Neural progenitor cell (in vitro differentiated cells): ENCODE measurements around the gene NFASC. TPM values are rescaled to one million over a fixed set of nuclear protein-coding genes. Genes with fewer than 3 reads are reported as not detected.

ENCODE experiments used
- DNase-seq: peaks from one replicate; pipeline ENCODE4 v3.0.0-alpha.2; 2016; ENCODE audit warnings: low spot score
- H2AFZ ChIP-seq: fragments of 200-600 bp; sonication (generic); replicated peaks from 2 replicates; pipeline ENCODE4 v1.6.1; 2016; ENCODE audit warnings: antibody characterized with exemption
- H3F3A ChIP-seq: fragments of 200-600 bp; sonication (generic); 2 replicates; pipeline ENCODE4 v1.6.1; 2016; ENCODE audit warnings: antibody characterized with exemption, low read depth
- H3K27ac ChIP-seq: fragments of 200-600 bp; sonication (generic); 2 replicates; pipeline ENCODE4 v1.5.1; 2016; ENCODE audit warnings: mild to moderate bottlenecking
- H3K27me3 ChIP-seq: fragments of 200-600 bp; sonication (generic); 2 replicates; pipeline ENCODE4 v1.6.1; 2016; ENCODE audit warnings: mild to moderate bottlenecking, moderate library complexity
- H3K36me3 ChIP-seq: fragments of 200-600 bp; sonication (generic); 2 replicates; pipeline ENCODE4 v1.5.1; 2016
- H3K4me1 ChIP-seq: fragments of 200-600 bp; sonication (generic); 2 replicates; pipeline ENCODE4 v1.6.1; 2016; ENCODE audit warnings: mixed run types
- H3K4me2 ChIP-seq: fragments of 200-600 bp; sonication (generic); 2 replicates; pipeline ENCODE4 v1.6.1; 2016
- H3K4me3 ChIP-seq: fragments of 200-600 bp; sonication (generic); 2 replicates; pipeline ENCODE4 v1.5.1; 2016
- H3K79me2 ChIP-seq: fragments of 200-600 bp; sonication (generic); 2 replicates; pipeline ENCODE4 v1.6.1; 2016; ENCODE audit warnings: low read depth
- H3K9ac ChIP-seq: fragments of 200-600 bp; sonication (generic); 2 replicates; pipeline ENCODE4 v1.6.1; 2016
- H3K9me3 ChIP-seq: fragments of 200-600 bp; sonication (generic); 2 replicates; pipeline ENCODE4 v1.5.1; 2016; ENCODE audit warnings: low read depth
- H4K20me1 ChIP-seq: fragments of 200-600 bp; sonication (generic); 2 replicates; pipeline ENCODE4 v1.6.1; 2016; ENCODE audit warnings: low read depth
- H3K27ac Mint-ChIP-seq: 3 replicates; pipeline ENCODE4 v1.8.0; 2021; ENCODE audit warnings: mixed read lengths
- H3K27me3 Mint-ChIP-seq: 2 replicates; pipeline ENCODE4 v1.8.0; 2022; ENCODE audit warnings: low read depth, mild to moderate bottlenecking, inconsistent platforms, moderate library complexity, mixed read lengths; ENCODE audit not compliant: insufficient read depth
- H3K36me3 Mint-ChIP-seq: 3 replicates; pipeline ENCODE4 v1.8.0; 2021; ENCODE audit warnings: mixed read lengths
- H3K4me1 Mint-ChIP-seq: 3 replicates; pipeline ENCODE4 v1.8.0; 2021; ENCODE audit warnings: mixed read lengths
- H3K4me3 Mint-ChIP-seq: 3 replicates; pipeline ENCODE4 v1.8.0; 2021; ENCODE audit warnings: mild to moderate bottlenecking, moderate library complexity, mixed read lengths
- H3K9me3 Mint-ChIP-seq: 3 replicates; pipeline ENCODE4 v1.8.0; 2020; ENCODE audit warnings: mixed read lengths
- EZH2 ChIP-seq: fragments of 200-600 bp; sonication (generic); IDR thresholded peaks from 2 replicates; pipeline ENCODE4 v1.6.1; 2017; ENCODE audit warnings: antibody characterized with exemption, mild to moderate bottlenecking, moderate library complexity
- EZH2phosphoT487 ChIP-seq: fragments of 200-600 bp; sonication (generic); IDR thresholded peaks from 2 replicates; pipeline ENCODE4 v1.6.1; 2017; ENCODE audit warnings: antibody characterized with exemption
- total RNA-seq: library from RNA; depleted of rRNA; stranded (reverse); fragments of >200 nt; gene quantifications from 2 replicates; pipeline ENCODE4 v1.2.3, GENCODE V29; 2015; ENCODE audit warnings: low replicate concordance
- TF ChIP-seq, protein P1 (sequence below): fragments of 200-600 bp; sonication (generic); IDR thresholded peaks from 2 replicates; pipeline ENCODE4 v1.5.1; 2017; ENCODE audit warnings: antibody characterized with exemption, mild to moderate bottlenecking

Gene NFASC
- total RNA-seq, 1 donor from 2014 or later = 2.5 TPM

DNA sequence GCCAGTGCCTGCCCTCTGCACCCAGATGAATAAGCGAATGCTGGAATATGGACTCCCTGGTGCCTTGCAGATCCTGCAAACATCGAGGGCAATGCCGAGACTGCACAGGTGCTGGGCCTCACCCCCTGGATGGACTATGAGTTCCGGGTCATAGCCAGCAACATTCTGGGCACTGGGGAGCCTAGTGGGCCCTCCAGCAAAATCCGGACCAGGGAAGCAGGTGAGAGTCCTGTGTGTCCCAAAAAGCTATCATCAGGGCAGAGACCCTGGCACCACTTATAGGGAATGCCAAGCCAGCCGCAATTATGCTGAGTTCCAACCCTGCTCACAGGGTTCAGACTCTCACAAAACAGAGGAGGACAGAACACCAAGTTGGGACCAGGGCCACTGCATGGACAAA, 196.4 kb downstream of the NFASC start:
- Histone ChIP-seq H4K20me1 (no peaks in the 10 kb centered on the region), H3K27ac (no peak overlapping the region), H3F3A (no peaks in the 10 kb centered on the region), H3K4me1 (no peaks in the 10 kb centered on the region), H3K36me3 (no peaks in the 10 kb centered on the region), H3K4me2 (no peak overlapping the region), H3K79me2 (no peaks in the 10 kb centered on the region), H3K9ac (no peak overlapping the region), H2AFZ (no peak overlapping the region), H3K27me3 (no peaks in the 10 kb centered on the region), H3K9me3 (no peaks in the 10 kb centered on the region), H3K4me3 (no peak overlapping the region)
- no peak for DNase-seq
- TF ChIP-seq EZH2 = no peak
- TF ChIP-seq, protein P1, sequence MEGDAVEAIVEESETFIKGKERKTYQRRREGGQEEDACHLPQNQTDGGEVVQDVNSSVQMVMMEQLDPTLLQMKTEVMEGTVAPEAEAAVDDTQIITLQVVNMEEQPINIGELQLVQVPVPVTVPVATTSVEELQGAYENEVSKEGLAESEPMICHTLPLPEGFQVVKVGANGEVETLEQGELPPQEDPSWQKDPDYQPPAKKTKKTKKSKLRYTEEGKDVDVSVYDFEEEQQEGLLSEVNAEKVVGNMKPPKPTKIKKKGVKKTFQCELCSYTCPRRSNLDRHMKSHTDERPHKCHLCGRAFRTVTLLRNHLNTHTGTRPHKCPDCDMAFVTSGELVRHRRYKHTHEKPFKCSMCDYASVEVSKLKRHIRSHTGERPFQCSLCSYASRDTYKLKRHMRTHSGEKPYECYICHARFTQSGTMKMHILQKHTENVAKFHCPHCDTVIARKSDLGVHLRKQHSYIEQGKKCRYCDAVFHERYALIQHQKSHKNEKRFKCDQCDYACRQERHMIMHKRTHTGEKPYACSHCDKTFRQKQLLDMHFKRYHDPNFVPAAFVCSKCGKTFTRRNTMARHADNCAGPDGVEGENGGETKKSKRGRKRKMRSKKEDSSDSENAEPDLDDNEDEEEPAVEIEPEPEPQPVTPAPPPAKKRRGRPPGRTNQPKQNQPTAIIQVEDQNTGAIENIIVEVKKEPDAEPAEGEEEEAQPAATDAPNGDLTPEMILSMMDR = no peak
- TF ChIP-seq EZH2phosphoT487 = no peak
- no peaks in the 10 kb centered on the region for H3K36me3 Mint-ChIP-seq
- H3K4me1 Mint-ChIP-seq = peaks cover 13% of the 10 kb centered on the region
- H3K4me3 Mint-ChIP-seq = no peak overlapping the region
- no peak overlapping the region for H3K27ac Mint-ChIP-seq
- H3K9me3 Mint-ChIP-seq = no peaks in the 10 kb centered on the region
- peaks cover 12% of the 10 kb centered on the region for H3K27me3 Mint-ChIP-seq

DNA sequence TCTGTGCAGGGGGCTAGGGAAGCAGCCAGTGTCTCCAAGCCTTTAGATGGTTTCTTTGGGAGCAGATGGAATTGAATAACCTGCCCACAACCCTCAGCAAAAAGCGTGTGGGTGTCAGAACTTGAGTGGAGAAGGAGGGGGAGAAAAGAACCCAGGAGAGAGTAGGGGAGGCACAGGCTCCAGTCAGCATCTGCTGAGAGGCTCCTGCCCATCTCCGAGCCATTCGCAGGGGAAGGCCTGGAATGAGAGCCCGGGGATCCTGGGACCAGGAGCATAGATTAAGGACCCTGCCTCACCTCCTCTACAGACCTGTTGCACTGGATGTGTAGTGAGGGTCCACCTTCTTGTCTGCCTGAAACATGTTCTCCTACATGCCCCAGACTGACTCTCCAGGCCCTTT, 197.3 kb downstream of the NFASC start:
- TF ChIP-seq, protein P1 = no peak
- TF ChIP-seq EZH2 = no peak
- no peak for TF ChIP-seq EZH2phosphoT487
- H3K4me1 Mint-ChIP-seq = peaks cover 11% of the 10 kb centered on the region
- Histone ChIP-seq H3F3A (no peaks in the 10 kb centered on the region), H3K4me1 (no peaks in the 10 kb centered on the region), H4K20me1 (no peaks in the 10 kb centered on the region), H3K36me3 (no peaks in the 10 kb centered on the region), H3K9me3 (no peaks in the 10 kb centered on the region), H3K9ac (no peak overlapping the region), H3K27me3 (no peaks in the 10 kb centered on the region), H3K27ac (no peak overlapping the region), H3K4me2 (no peak overlapping the region), H3K4me3 (no peak overlapping the region), H2AFZ (no peak overlapping the region), H3K79me2 (no peaks in the 10 kb centered on the region)
- peaks cover 8% of the 10 kb centered on the region for H3K27me3 Mint-ChIP-seq
- H3K4me3 Mint-ChIP-seq = no peak overlapping the region
- H3K27ac Mint-ChIP-seq = no peak overlapping the region
- H3K9me3 Mint-ChIP-seq = no peaks in the 10 kb centered on the region
- H3K36me3 Mint-ChIP-seq = no peaks in the 10 kb centered on the region
- DNase-seq = no peak

DNA sequence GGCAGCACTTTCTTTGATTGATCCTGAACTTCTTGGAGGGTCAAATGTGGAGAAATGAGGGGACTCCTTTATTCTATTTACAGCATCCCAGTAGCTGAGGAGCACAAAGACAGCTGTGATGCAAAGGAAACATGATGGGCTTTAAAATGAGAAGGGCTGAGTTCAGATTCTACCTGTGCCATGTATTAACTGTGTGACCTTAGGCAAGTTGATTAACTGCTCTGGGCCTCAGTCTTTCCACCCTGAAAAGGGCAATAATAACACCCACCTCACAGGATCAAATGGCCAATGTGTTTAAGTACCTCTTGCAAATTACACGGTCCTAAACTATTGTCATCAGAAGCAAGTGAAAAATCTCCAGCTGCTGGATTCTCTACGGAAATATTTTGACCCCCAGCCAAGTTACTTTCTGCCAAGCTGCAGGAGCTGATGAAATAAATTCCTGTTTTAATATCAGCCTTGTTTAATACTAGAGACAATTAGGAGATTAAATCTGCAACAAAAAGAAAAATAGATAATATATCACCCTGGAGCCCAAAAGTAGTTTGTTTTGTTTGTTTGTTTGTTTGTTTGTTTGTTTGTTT, 197.9 kb downstream of the NFASC start:
- H3K27me3 Mint-ChIP-seq = peaks cover 8% of the 10 kb centered on the region
- H3K79me2 ChIP-seq = no peaks in the 10 kb centered on the region
- H3K4me3 Mint-ChIP-seq = no peak overlapping the region
- no peak for DNase-seq
- TF ChIP-seq EZH2phosphoT487 = no peak
- TF ChIP-seq EZH2 = no peak
- TF ChIP-seq, protein P1 = no peak
- no peak overlapping the region for H2AFZ ChIP-seq
- no peaks in the 10 kb centered on the region for H3K9me3 Mint-ChIP-seq
- H3F3A ChIP-seq = no peaks in the 10 kb centered on the region
- no peaks in the 10 kb centered on the region for H4K20me1 ChIP-seq
- no peak overlapping the region for H3K27ac ChIP-seq
- peaks cover 9% of the 10 kb centered on the region for H3K4me1 Mint-ChIP-seq
- H3K4me2 ChIP-seq = no peak overlapping the region
- no peak overlapping the region for H3K27ac Mint-ChIP-seq
- H3K36me3 ChIP-seq = no peaks in the 10 kb centered on the region
- H3K36me3 Mint-ChIP-seq = no peaks in the 10 kb centered on the region
- no peak overlapping the region for H3K4me3 ChIP-seq
- H3K9ac ChIP-seq = no peak overlapping the region
- H3K4me1 ChIP-seq = no peaks in the 10 kb centered on the region
- no peaks in the 10 kb centered on the region for H3K27me3 ChIP-seq
- H3K9me3 ChIP-seq = no peaks in the 10 kb centered on the region
